HEK293 (cell line): ENCODE results near the gene UNC13A.

Source experiments
- CTCF ChIA-PET: fragments of 350-600 bp; formaldehyde crosslinking; extraction: SDS; loops from one replicate; lab custom pipeline; 2021; ENCODE audit warnings: antibody characterized with exemption; lab: Yijun Ruan, JAX
- POLR2A ChIA-PET: fragments of 300-600 bp; formaldehyde crosslinking; extraction: SDS; loops from one replicate; lab custom pipeline; 2020; ENCODE audit warnings: antibody characterized with exemption, inconsistent platforms; lab: Yijun Ruan, JAX
- H3K27ac ChIP-seq: fragments of 200-500 bp; sonication (Bioruptor generic); 2 replicates; pipeline ENCODE4 v1.5.1; 2014; ENCODE audit warnings: low read depth, low read length, control low read depth, inconsistent platforms; ENCODE audit errors: extremely low read depth
- H3K36me3 ChIP-seq, 2 experiments: fragments of 200-500 bp in 1 of 2; sonication (Bioruptor generic) in 1 of 2; 1 replicate in 1 of 2; 2 replicates in 1 of 2; pipeline ENCODE4 v1.5.1; 2014 to 2017; ENCODE audit warnings: inconsistent platforms in 2 of 2, low read length in 2 of 2; ENCODE audit not compliant: control insufficient read depth in 2 of 2, insufficient read depth in 1 of 2
- H3K4me1 ChIP-seq: fragments of 200-500 bp; sonication (Bioruptor generic); 2 replicates; pipeline ENCODE4 v1.5.1; 2014; ENCODE audit warnings: mild to moderate bottlenecking, low read length, inconsistent platforms; ENCODE audit not compliant: control insufficient read depth, insufficient read depth
- H3K4me3 ChIP-seq: 2 replicates; pipeline ENCODE4 v1.5.1; 2011; ENCODE audit warnings: low read depth, mild to moderate bottlenecking, control low read depth, low read length, moderate library complexity
- H3K9me3 ChIP-seq: fragments of 200-500 bp; sonication (Bioruptor generic); 2 replicates; pipeline ENCODE4 v1.5.1; 2014; ENCODE audit warnings: low read depth, low read length, inconsistent platforms; ENCODE audit not compliant: control insufficient read depth, insufficient read depth
- KLF1 ChIP-seq: fragments of 450-650 bp; formaldehyde crosslinking; IDR thresholded peaks from 2 replicates; pipeline ENCODE4 v1.5.1; 2016; ENCODE audit warnings: missing biosample characterization, missing genetic modification characterization
- ZBTB6 ChIP-seq: fragments of 450-650 bp; formaldehyde crosslinking; IDR thresholded peaks from 2 replicates; pipeline ENCODE4 v1.5.1; 2017; ENCODE audit warnings: missing biosample characterization, missing genetic modification characterization
- ZFHX2 ChIP-seq: fragments of 450-650 bp; formaldehyde crosslinking; conservative IDR thresholded peaks from 2 replicates; pipeline ENCODE4 v1.5.1; 2016; ENCODE audit warnings: missing biosample characterization, missing genetic modification characterization
- ZNF133 ChIP-seq: fragments of 450-650 bp; formaldehyde crosslinking; IDR thresholded peaks from 2 replicates; pipeline ENCODE4 v1.5.1; 2016; ENCODE audit warnings: missing biosample characterization, missing genetic modification characterization
- ZNF23 ChIP-seq: fragments of 450-650 bp; formaldehyde crosslinking; IDR thresholded peaks from 2 replicates; pipeline ENCODE4 v1.5.1; 2016; ENCODE audit warnings: missing biosample characterization, missing genetic modification characterization, borderline replicate concordance
- ZNF280D ChIP-seq: fragments of 450-650 bp; formaldehyde crosslinking; IDR thresholded peaks from 2 replicates; pipeline ENCODE4 v1.5.1; 2016; ENCODE audit warnings: missing biosample characterization, missing genetic modification characterization
- ZNF398 ChIP-seq: fragments of 450-650 bp; formaldehyde crosslinking; IDR thresholded peaks from 2 replicates; pipeline ENCODE4 v1.5.1; 2017; ENCODE audit warnings: missing biosample characterization, missing genetic modification characterization
- ZNF548 ChIP-seq: fragments of 450-650 bp; formaldehyde crosslinking; IDR thresholded peaks from 2 replicates; pipeline ENCODE4 v1.5.1; 2016; ENCODE audit warnings: missing biosample characterization, missing genetic modification characterization
- ZNF624 ChIP-seq: fragments of 450-650 bp; formaldehyde crosslinking; IDR thresholded peaks from 2 replicates; pipeline ENCODE4 v1.5.1; 2017; ENCODE audit warnings: missing biosample characterization, missing genetic modification characterization
- ZNF639 ChIP-seq: fragments of 450-650 bp; formaldehyde crosslinking; IDR thresholded peaks from 2 replicates; pipeline ENCODE4 v1.5.1; 2016; ENCODE audit warnings: missing biosample characterization, missing genetic modification characterization
- ZNF654 ChIP-seq: fragments of 450-650 bp; formaldehyde crosslinking; IDR thresholded peaks from 2 replicates; pipeline ENCODE4 v1.5.1; 2016; ENCODE audit warnings: low read depth, missing biosample characterization, missing genetic modification characterization
- ZNF692 ChIP-seq: fragments of 450-650 bp; formaldehyde crosslinking; IDR thresholded peaks from 2 replicates; pipeline ENCODE4 v1.5.1; 2016; ENCODE audit warnings: missing biosample characterization, missing genetic modification characterization
- ZNF776 ChIP-seq: fragments of 450-650 bp; formaldehyde crosslinking; IDR thresholded peaks from 2 replicates; pipeline ENCODE4 v1.5.0; 2017; ENCODE audit warnings: missing biosample characterization, missing genetic modification characterization, borderline replicate concordance
- ZNF843 ChIP-seq: fragments of 450-650 bp; formaldehyde crosslinking; IDR thresholded peaks from 2 replicates; pipeline ENCODE4 v1.5.1; 2016; ENCODE audit warnings: missing biosample characterization, missing genetic modification characterization
- TF ChIP-seq, protein P1 (sequence below): fragments of 450-650 bp; formaldehyde crosslinking; IDR thresholded peaks from 2 replicates; pipeline ENCODE4 v1.5.1; 2016; ENCODE audit warnings: missing biosample characterization, missing genetic modification characterization, borderline replicate concordance
- TF ChIP-seq, protein P2 (sequence below): fragments of 450-650 bp; formaldehyde crosslinking; IDR thresholded peaks from 2 replicates; pipeline ENCODE4 v1.5.1; 2016; ENCODE audit warnings: missing biosample characterization, missing genetic modification characterization, low read depth
- TF ChIP-seq, protein P3 (sequence below): fragments of 450-650 bp; formaldehyde crosslinking; IDR thresholded peaks from 2 replicates; pipeline ENCODE4 v1.5.1; 2017; ENCODE audit warnings: missing biosample characterization, missing genetic modification characterization

Gene UNC13A

DNA sequence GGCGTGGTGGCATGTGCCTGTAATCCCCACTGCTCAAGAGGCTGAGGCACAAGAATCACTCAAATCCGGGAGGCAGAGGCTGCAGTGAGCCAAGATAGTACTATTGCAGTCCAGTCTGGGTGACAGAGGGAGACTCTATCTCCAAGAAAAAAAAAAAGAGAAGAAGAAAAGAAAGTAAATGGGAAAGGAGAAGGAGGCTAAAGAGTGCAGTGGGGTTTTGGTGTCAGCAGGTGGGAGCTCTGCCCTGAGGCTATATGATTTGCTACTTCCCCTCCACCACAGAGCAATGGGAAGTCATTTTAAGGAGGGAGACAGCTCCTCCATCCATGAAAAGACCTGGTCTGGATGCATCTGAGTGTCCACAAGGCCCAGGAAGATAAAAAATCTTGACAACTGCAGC lies 23.1 kb downstream of the UNC13A start:
- H3K27ac ChIP-seq: no peak overlapping the region
- TF ChIP-seq ZNF639 (tag by site-specific recombination) (no peak), ZNF280D (tag by site-specific recombination) (0 out of 2 replicates have a peak, but pooled peaks have one; percentile 39)
- CTCF ChIA-PET: no interaction called here
- POLR2A ChIA-PET: no interaction called here
- H3K9me3 ChIP-seq: no peaks in the 10 kb centered on the region
- H3K4me1 ChIP-seq: no peaks in the 10 kb centered on the region
- no peaks in the 10 kb centered on the region for H3K36me3 ChIP-seq
- H3K4me3 ChIP-seq: no peak overlapping the region

GRCh38 chr19:17659996-17660395 lies 28.2 kb downstream of the UNC13A start:
- TF ChIP-seq ZNF843: no peak
- no peak for TF ChIP-seq ZFHX2 (tag by site-specific recombination)
- TF ChIP-seq ZBTB6 (tag by site-specific recombination): no peak
- TF ChIP-seq, protein P1, sequence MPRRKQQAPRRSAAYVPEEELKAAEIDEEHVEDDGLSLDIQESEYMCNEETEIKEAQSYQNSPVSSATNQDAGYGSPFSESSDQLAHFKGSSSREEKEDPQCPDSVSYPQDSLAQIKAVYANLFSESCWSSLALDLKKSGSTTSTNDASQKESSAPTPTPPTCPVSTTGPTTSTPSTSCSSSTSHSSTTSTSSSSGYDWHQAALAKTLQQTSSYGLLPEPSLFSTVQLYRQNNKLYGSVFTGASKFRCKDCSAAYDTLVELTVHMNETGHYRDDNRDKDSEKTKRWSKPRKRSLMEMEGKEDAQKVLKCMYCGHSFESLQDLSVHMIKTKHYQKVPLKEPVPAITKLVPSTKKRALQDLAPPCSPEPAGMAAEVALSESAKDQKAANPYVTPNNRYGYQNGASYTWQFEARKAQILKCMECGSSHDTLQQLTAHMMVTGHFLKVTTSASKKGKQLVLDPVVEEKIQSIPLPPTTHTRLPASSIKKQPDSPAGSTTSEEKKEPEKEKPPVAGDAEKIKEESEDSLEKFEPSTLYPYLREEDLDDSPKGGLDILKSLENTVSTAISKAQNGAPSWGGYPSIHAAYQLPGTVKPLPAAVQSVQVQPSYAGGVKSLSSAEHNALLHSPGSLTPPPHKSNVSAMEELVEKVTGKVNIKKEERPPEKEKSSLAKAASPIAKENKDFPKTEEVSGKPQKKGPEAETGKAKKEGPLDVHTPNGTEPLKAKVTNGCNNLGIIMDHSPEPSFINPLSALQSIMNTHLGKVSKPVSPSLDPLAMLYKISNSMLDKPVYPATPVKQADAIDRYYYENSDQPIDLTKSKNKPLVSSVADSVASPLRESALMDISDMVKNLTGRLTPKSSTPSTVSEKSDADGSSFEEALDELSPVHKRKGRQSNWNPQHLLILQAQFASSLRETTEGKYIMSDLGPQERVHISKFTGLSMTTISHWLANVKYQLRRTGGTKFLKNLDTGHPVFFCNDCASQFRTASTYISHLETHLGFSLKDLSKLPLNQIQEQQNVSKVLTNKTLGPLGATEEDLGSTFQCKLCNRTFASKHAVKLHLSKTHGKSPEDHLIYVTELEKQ (tag by site-specific recombination): no peak
- TF ChIP-seq, protein P2, sequence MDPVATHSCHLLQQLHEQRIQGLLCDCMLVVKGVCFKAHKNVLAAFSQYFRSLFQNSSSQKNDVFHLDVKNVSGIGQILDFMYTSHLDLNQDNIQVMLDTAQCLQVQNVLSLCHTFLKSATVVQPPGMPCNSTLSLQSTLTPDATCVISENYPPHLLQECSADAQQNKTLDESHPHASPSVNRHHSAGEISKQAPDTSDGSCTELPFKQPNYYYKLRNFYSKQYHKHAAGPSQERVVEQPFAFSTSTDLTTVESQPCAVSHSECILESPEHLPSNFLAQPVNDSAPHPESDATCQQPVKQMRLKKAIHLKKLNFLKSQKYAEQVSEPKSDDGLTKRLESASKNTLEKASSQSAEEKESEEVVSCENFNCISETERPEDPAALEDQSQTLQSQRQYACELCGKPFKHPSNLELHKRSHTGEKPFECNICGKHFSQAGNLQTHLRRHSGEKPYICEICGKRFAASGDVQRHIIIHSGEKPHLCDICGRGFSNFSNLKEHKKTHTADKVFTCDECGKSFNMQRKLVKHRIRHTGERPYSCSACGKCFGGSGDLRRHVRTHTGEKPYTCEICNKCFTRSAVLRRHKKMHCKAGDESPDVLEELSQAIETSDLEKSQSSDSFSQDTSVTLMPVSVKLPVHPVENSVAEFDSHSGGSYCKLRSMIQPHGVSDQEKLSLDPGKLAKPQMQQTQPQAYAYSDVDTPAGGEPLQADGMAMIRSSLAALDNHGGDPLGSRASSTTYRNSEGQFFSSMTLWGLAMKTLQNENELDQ (tag by site-specific recombination): no peak
- no peak for TF ChIP-seq ZNF624 (tag by site-specific recombination)
- no peak for TF ChIP-seq ZNF398 (tag by site-specific recombination)
- no peak for TF ChIP-seq ZNF692 (tag by site-specific recombination)
- TF ChIP-seq ZNF548: no peak
- no peak for TF ChIP-seq ZNF654
- TF ChIP-seq ZNF776 (tag by site-specific recombination): no peak
- TF ChIP-seq KLF1 (tag by site-specific recombination): no peak
- no peak for TF ChIP-seq ZNF23
- TF ChIP-seq, protein P3, sequence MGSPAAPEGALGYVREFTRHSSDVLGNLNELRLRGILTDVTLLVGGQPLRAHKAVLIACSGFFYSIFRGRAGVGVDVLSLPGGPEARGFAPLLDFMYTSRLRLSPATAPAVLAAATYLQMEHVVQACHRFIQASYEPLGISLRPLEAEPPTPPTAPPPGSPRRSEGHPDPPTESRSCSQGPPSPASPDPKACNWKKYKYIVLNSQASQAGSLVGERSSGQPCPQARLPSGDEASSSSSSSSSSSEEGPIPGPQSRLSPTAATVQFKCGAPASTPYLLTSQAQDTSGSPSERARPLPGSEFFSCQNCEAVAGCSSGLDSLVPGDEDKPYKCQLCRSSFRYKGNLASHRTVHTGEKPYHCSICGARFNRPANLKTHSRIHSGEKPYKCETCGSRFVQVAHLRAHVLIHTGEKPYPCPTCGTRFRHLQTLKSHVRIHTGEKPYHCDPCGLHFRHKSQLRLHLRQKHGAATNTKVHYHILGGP (tag by site-specific recombination): no peak
- no peak for TF ChIP-seq ZNF133 (tag by site-specific recombination)
- ChIA-PET CTCF (no interaction called here), POLR2A (no interaction called here)

More at GRCh38 chr19:17659996-17660395, 28.2 kb downstream of the UNC13A start:
- no peak overlapping the region for H3K27ac ChIP-seq
- no peaks in the 10 kb centered on the region for H3K36me3 ChIP-seq
- no peaks in the 10 kb centered on the region for H3K4me1 ChIP-seq
- H3K9me3 ChIP-seq: no peaks in the 10 kb centered on the region
- H3K4me3 ChIP-seq: no peak overlapping the region
